Body of pancreas (tissue), 4 donors: ENCODE measurements around the gene HORMAD1.

ENCODE experiments used
- POLR2A ChIP-seq, 3 donors: fragments of 450-650 bp; IDR thresholded peaks; one replicate each; pipeline ENCODE4 v1.6.1; 2016; ENCODE audit warnings: antibody characterized with exemption in 3 of 3, mild to moderate bottlenecking in 2 of 3
- TF ChIP-seq, protein P1 (sequence below), 7 experiments: fragments of 450-650 bp in 4 of 7; fragments of 200-600 bp in 3 of 7; sonication (generic) in 3 of 7; IDR thresholded peaks; one replicate each; pipeline ENCODE4 v1.5.1; 2016 to 2019; ENCODE audit warnings: antibody characterized with exemption in 7 of 7

DNA sequence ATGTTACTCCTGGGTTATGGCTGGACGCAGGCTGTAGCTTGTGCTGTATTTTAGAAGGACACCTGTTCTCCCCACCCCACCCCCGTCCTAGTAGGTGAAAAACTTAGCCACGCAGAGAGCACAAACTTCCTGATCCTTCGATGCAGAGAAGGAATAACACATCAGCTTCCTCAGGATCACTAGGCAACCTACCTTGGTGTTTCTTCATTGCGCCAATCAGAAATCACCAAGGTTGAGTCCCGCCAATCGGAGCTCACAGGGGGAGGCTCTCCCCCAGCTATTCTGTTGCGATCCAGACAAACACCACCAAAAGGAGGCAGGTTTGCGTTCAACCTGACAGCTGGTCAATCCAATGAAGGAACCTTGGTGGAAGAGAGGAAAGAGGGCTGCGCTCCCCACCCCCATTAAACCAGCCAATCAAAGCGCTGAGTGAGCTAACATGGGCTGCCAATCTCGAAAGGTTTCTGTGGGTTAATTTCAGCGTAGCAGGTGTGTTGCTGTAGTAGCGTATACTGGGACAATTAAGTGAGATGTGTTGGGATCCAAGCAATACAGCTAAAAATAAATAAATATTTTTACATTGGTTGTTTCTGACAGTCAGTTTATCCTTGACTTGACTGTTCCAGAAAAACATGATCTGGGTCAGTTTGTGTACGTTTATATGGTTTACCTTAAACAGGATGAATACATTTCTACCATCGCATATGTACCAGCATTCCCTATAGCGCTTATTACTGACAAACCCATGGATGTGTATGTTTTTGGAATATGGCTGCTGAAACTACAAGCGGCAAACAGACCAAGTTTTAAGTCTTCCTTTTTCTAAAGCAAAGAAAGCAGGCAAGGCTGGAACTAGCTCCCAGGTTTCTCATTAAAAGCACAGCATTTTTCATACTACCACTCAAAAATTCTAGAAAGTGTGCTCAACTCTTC is 23.4 kb downstream of the HORMAD1 start, which contains the start of gene GOLPH3L:
- TF ChIP-seq, protein P1, sequence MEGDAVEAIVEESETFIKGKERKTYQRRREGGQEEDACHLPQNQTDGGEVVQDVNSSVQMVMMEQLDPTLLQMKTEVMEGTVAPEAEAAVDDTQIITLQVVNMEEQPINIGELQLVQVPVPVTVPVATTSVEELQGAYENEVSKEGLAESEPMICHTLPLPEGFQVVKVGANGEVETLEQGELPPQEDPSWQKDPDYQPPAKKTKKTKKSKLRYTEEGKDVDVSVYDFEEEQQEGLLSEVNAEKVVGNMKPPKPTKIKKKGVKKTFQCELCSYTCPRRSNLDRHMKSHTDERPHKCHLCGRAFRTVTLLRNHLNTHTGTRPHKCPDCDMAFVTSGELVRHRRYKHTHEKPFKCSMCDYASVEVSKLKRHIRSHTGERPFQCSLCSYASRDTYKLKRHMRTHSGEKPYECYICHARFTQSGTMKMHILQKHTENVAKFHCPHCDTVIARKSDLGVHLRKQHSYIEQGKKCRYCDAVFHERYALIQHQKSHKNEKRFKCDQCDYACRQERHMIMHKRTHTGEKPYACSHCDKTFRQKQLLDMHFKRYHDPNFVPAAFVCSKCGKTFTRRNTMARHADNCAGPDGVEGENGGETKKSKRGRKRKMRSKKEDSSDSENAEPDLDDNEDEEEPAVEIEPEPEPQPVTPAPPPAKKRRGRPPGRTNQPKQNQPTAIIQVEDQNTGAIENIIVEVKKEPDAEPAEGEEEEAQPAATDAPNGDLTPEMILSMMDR (IDR thresholded peaks at IDR 0.05) = peak in 3 of 7 experiments; percentile 8 to 32 (median 23)
- TF ChIP-seq POLR2A (IDR thresholded peaks at IDR 0.05) = peak; percentile 53 to 95 (median 94)
